Renal cortical epithelial cell (primary cell): ENCODE results near the gene RDH11. TPM values are rescaled to one million over a fixed set of nuclear protein-coding genes. Genes with fewer than 3 reads are reported as not detected.
"Not testable (repeated sequence)": the region's sequence is repeated elsewhere in the genome, so short reads cannot be mapped to it uniquely, and the experiment has no call there.

Experiments
- DNase-seq: peaks from one replicate; pipeline ENCODE4 v3.0.0-alpha.2; 2011; ENCODE audit warnings: low read depth
- total RNA-seq: library from RNA; depleted of rRNA; stranded (reverse); fragments of >200 nt; gene quantifications from 2 replicates; pipeline ENCODE4 v1.2.3, GENCODE V29; 2014

Gene RDH11, protein sequence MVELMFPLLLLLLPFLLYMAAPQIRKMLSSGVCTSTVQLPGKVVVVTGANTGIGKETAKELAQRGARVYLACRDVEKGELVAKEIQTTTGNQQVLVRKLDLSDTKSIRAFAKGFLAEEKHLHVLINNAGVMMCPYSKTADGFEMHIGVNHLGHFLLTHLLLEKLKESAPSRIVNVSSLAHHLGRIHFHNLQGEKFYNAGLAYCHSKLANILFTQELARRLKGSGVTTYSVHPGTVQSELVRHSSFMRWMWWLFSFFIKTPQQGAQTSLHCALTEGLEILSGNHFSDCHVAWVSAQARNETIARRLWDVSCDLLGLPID
- total RNA-seq, result 138 and 165 TPM in 2 replicates

DNA sequence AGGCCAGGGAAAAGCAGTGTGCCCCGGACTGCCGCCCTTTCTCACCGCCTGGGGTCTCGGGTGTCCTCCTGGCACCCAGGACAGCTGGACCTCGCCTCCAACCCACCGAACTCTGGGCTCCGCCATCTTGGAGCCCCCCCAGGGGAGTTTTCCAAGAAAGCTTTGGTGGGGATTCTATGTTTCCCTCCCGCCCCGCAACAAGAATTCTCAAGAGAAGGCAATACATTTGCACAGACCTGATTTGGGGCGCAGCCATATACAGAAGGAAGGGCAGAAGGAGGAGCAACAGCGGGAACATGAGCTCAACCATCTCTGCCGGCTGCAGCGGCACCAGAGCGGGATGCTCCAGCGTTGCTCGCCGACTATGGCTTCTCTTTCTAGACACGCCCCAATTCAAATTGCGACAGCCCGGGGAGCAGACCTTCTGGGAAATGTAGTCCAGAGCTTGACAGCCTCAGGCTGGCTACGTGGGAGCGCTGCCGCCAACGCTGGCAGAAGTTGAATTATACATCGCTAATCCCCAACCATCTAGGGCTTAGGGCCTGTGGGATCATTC is at the start of gene RDH11:
Gene RDH11, minus strand, starts transcription at position 371 of the 556 bp plus-strand sequence. Its CDS starts 61 bp downstream, at position 310.
- peak; percentile 88 for DNase-seq

DNA sequence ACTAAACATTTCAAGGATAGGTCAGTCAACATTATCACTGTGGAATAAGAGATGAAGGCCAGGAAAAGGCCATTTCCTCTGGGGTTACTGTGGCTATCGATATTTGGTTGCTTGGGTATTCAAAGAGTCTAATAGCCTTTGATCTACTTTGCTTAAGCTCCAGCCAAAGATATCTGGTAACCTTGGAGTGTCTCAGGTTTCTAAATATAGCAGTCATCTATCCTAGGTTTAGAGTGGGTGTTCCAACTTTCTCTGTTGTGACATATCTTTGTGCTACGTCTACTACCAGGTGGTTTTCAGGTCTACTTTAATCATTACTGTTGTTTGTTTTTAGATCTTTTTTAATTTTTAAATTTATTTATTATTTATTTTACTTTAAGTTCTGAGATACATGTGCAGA is 48.5 kb upstream of the RDH11 start:
- DNase-seq, result no peak

DNA sequence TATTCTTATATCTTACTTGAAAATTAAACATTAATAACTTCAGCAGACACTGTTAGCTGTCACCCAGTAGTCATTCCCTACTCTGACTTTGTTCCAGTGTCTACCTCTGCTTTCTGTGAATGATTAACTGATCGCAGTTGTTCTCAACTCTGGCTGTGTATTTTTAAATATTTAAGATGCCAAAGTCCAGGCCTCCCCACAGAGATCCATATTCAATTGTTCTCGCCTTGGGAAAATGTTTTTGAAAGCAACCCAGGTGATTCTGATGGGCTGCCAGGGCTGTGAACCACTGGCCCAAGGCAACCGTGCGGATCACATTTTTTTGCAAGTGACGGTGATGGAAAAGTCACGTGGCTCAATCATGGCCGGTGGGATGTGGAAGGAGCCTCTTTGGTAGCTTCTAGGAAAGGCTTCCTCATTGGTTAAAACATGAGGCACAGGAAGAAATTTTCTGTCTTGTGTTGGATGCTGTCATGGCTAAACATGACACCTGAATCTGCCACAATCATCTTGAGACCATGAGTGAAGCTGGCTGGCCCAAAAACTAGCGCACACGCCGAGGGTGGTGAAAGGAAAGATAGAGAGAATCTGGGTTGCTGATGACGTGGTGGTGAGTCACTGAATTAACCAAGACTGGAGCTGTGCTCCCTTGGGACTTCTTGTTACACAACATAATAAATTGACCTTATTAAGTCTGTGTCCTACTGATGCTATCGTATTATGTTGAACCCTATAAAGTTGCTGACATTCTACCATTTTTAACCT is 43.4 kb upstream of the RDH11 start:
- peak; percentile 95 for DNase-seq

DNA sequence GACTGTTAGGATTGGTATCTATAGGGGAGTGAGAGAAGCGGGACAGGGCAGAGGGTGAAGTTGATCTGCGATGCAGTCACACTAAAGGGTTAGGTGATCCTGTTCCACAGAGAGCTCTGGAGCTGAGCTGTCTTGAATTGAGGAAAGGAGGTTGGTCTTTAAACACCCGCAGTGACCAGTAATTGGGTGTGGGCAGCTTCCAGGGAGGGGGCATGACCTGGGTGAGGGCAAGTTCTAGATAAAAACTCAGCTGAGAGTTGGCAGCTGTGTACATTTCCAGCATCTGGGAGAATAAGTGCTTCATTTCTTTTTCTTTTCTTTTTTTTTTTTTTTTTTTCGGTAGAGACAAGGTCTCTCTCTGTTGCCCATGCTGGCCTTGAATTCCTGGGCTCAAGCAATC is 41.2 kb upstream of the RDH11 start:
- DNase-seq, result no peak

DNA sequence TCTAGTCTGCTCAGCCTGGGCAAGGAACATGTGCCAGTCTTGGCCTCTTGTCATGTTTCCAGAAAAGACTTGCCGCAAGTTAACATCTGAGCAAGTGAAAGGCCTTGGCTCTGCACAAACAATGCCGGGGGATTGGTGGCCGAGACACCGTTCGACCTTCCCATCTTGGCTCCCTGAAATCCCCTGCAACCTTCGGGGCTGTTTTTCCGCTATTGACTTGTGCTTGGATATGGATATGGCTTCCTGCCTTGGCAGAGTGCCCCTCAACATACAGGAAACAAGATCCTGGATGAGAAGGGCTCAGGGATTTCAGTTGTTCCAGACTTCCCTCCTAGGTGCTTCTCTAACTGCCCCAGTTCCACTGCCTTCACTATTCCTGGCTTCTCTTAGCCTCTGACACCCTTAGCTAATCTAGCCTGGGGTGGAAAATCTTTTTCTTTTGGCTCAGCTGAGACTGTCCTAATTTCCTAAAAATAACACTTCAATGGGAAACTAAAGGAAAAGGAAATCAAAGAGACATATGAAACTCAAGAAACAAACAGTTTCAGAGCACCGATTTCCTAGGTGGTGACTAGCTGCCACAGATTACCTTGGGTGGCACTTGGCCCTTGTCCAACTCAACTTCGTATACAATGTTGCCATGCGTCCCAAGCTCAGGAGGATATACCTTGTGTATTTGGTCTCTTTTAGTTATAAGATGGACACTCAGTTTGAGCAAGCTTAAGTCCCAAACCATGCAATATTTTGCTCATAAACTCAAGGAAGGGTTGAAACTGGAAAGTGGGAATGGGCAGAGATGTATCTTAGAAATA is 40.0 kb upstream of the RDH11 start:
- no peak for DNase-seq

DNA sequence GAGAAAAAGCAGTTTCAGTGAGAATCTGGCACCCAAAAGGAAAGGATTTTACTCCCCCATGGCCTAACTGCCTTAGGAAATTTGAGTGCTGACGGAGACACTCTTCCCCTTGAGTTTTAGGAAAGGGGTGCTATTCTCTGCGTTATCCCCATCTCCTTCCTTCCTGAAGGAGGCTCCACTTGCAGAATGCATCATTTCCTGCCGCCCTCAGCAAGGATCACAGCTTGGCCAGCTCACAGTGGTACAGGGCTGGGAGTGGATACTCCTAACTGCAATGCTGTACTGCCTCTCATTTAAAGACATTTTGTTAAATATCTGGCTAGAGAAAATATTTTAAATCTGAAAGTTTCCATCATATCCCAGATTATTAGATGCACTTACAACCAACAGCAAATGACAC is 39.1 kb upstream of the RDH11 start:
- no peak for DNase-seq

DNA sequence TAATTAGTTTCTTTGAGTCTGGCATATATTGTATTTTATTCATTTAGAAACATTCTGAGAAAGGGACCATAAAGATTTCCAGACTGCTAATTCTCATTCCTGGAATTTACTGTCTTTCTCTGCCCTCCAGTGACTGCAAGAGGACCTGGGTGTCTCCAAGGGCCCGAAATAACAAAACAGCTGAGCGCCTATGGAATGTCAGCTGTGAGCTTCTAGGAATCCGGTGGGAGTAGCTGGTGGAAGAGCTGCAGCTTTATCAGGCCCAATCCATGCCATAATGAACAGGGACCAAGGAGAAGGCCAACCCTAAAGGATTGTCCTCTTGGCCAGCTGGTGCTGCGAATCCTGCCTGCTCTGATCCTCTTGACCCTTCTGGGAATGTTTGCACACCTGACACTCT is 38.1 kb upstream of the RDH11 start:
- DNase-seq, result peak; percentile 12

DNA sequence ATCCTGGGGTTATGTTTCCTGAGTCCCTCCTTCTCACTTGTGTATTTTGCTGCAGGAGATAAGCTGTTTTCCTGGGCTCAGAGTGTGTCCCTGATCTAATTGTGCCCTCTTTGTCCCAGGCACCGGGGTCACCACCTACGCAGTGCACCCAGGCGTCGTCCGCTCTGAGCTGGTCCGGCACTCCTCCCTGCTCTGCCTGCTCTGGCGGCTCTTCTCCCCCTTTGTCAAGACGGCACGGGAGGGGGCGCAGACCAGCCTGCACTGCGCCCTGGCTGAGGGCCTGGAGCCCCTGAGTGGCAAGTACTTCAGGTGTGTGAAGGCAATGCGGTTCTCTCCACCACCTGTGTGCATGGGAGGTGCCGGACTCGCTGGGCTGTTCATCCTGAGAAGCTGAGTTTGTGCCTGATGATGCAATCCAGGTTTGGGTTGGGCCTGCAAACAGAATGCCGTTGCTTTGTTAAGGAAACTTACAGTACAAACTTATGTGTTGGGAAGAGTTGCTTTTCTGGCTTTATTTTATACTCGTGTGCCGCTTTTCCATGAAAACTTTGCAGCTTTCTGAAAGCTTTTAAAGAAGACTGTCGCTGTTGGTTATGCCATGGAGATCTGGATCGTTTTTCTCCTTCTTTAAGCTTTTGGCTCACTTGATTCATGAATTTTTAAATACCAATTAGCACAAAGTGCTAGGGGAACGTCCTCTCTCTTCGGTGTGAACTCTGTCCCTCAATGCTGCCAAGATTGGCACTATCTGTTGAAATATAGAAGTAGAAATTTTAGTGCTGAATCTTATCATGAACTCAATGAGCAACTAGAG is 33.7 kb upstream of the RDH11 start:
- peak; percentile 34 for DNase-seq

DNA sequence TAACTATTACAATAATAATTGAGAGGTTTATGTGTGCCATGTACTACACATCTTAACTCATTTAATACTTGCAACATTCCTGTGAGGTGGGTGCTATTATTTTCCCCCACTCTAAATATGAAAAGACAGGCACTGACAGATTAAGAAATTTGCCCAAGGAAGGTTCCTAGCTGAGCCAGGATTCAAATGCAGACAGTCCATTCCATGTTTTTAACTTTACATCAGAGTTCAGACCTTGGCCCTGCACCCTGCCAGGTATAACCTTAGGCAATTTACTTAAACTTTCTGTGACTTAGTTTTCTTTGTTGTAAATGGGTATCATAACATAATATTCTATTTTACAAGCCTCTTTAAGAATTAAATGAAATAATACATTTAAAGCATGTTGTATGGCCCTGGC is 32.7 kb upstream of the RDH11 start:
- no peak for DNase-seq

DNA sequence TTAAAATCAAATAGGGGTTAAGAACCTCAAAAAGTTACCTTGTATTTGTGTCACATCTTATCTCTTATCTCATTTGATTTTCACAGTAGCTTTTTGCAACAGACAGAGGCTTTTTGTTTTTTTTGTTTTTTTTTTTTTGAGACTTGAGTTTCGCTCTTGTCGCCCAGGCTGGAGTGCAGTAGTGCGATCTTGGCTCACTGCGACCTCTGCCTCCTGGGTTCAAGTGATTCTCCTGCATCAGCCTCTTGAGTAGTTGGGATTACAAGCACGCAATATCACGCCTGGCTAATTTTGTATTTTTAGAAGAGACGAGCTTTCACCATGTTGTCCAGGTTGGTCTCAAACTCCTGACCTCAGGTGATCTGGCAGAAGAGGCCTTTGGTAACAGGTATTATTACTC is 31.8 kb upstream of the RDH11 start:
- no peak for DNase-seq

DNA sequence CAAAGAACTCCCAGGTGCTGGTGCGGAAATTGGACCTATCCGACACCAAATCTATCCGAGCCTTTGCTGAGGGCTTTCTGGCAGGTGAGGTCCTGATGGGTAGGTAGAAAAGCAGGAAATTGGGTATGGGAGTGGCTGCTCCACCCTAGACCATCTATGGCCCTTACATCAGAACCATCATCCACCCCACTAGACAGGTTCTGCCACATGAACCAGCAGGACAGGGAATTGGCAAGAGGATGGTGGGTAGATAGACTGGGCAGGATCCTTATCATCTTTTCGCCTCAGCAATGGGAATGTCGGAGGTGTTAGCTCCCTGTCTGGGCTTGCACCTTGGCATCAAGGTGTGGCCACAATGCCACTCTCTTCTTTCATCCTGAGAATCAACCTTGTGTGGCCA is 29.6 kb upstream of the RDH11 start:
- DNase-seq, result no peak

DNA sequence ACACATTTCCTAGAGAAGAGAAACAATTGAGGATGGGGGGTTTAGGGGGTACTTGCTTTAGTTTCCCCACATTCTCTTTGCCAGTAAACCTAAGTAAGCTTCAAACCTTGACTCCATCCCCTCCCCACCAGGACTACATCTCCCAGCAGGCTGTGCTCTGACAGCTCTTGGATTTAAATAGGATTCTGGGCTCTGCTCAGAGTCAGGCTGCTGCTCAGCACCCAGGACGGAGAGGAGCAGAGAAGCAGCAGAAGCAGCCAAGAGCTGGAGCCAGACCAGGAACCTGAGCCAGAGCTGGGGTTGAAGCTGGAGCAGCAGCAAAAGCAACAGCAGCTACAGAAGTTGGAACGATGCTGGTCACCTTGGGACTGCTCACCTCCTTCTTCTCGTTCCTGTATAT is 26.7 kb upstream of the RDH11 start:
- no peak for DNase-seq

DNA sequence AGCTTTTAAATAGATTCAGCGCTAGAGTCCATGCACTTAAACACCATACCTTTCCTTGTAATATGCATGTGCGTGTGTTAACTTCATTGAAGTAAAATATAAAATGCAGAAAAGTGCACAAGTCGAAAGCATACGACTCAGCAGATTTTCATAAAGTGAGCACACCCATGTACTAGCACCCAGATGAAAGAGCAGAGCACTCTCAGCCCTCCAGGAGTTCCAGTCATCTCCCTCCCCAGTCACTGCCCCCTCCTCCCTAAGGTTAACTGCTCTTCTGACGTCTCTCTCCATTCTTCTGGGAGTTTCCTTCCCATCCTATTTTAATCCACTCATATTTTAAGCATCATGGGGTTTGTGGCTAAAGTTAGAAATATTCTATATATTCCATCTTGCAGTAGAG is 26.3 kb upstream of the RDH11 start:
- no peak for DNase-seq

DNA sequence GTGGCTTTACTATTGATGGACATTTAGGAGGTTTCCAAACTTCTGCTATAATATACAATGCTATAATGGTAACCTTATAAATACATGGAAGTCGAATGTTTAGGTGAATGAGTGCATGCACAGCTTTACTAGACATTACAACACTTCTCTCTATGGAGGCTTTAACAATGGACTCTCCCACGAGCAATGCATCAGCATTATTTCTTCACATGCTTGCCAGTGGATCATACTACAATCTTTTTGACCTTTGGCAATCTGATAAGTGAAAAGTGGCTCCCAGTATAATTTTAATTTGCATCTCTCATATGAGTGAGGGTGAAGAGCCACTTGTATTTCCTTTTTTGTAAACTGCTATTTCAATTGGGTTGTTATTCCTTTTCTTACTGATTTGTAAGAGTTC is 24.3 kb upstream of the RDH11 start:
- no peak for DNase-seq

DNA sequence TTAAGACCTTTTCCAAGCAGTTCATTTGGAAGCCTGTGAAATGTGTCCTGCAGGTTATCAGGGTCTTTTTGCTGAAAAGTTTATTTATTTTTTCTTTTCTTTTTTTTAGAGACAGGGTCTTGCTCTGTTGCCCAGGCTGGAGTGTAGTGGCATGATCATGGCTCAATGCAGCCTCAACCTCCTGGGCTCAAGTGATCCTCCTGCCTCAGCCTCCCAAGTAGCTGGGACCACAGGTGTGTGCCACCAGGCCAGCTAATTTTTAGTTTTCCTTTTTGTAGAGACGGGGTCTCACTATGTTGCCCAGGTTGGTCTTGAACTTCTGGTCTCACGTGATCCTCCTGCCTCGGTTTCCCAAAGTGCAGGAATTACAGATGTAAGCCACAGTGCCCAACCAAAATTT is 23.8 kb upstream of the RDH11 start:
- not testable (repeated sequence) for DNase-seq

DNA sequence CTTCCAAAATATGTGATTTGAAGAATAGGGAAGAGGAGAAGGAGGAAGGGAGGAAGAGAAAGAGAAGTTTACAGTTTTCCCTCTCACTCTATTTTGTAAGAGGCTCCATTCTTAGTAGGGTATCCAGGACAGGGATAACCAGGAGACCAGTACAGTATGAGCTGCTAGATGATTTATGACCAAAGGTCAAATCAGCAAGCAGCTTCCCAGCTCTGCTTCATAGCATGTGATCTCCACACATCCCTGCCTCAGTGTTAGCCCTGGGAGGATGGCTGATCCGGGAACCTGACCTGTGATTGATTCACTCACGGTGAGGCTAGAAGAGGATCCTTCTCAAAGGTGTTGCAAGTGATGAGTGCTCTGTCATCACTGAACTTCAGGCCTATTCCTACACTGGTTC is 22.7 kb upstream of the RDH11 start:
- DNase-seq, result no peak

DNA sequence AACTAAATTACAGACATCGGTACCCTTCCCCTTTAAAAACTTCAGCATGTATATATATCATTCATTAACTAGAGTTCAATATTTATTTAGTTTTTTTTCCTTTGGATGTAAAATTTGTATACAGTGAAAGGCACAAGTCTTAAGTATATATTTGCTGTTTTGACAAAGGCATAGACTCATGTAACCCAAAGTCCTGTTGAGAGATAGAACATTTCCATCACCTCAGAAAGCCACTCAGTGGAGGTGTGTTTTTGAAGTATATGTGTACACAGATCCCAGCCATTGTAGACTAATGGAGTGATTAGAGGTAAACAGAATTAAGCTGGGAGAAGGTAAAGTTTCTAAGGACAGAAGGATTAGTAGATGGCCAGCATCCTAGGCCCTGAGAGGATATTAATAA is 21.5 kb upstream of the RDH11 start:
- DNase-seq, result no peak

DNA sequence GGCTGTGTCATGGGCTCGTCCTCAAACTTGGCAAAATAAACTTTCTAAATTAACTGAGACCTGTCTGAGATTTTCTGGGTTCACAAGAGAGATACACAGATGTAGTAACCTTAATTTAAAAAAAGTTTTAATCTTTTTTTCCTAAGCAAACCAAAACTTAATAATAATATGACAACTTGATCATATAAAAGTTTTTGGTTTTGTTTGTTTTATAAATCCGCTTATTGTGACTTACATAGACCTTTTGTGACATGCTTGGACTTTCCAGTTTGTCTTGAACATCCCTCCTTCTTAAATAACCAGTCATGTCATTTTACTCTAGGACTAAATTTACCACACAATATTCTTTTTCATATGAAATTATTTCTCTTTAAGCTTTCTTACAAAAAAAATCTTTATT is 14.6 kb upstream of the RDH11 start:
- DNase-seq, result no peak

DNA sequence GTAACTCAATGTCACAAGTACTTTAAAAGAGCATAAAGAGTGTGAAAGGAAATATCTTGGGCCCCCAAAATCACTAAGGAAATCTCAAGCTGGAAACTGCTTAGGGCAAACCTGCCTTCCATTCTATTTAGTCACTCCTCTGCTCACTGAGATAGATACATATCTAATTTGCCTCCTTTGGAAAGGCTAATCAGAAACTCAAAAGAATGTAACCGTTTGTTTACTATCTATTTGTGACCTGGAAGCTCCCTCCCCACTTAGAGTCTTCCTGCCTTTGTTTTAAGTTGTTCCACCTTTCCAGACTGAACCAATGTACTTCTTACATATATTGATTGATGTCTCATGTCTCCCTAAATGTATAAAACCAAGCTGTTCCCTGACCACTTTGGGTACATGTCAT is 14.2 kb upstream of the RDH11 start:
- not testable (repeated sequence) for DNase-seq

DNA sequence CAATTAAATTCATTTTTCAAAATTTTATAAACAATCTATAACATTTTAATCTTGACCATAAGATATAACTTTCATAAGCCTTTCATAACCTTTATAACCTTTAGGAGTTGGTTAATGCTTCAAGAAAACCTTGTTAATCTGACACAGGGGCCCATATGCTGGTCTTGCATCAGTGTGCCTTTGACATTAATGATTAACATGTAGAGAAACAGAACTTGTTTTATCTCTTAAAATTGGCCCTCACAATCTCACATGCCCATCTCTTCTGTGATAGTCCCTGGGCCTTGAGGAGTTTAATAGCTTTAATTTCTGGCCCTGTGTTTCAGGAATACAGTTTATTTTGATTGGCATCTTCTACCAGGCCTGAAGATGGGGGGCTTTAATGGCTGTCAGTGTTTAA is 13.8 kb upstream of the RDH11 start:
- DNase-seq, result not testable (repeated sequence)

DNA sequence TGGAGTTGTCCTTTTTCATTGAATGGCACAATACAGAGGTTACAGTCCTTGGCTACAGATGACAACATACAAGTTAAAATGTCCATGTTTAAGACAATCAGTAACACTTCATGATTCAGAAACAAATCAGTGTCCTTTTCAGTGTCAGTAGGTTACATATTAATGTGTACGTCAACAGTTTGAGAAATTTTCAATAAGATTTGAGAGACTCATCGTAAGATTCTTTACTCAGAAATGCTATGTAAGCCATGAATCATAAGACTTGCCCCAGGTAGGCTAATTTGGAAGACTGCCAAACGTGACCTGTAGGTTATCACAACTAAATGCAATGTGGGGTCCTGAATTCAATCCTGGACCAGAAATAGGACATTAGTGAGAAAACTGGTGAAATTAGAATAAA is 9.6 kb upstream of the RDH11 start:
- peak; percentile 41 for DNase-seq
